Keratinocyte (primary cell): ENCODE data around the gene CDH15.

Experiments used
- EZH2 ChIP-seq: IDR thresholded peaks from one replicate; pipeline ENCODE4 v1.6.1; 2012; ENCODE audit warnings: inconsistent platforms, mild to moderate bottlenecking, low read length, moderate library complexity
- TF ChIP-seq, protein P1 (sequence below), 3 experiments: IDR thresholded peaks in 1 of 3; conservative IDR thresholded peaks in 1 of 3; optimal IDR thresholded peaks in 1 of 3; 2 replicates in 2 of 3; 3 replicates in 1 of 3; pipeline versions ENCODE3 to v1.5.1; 2011; ENCODE audit warnings: low read length in 3 of 3, mild to moderate bottlenecking in 3 of 3, moderate library complexity in 2 of 3, control low read depth in 1 of 3, inconsistent platforms in 1 of 3; ENCODE audit not compliant: insufficient read depth in 2 of 3; ENCODE audit errors: extremely low read depth in 1 of 3

DNA sequence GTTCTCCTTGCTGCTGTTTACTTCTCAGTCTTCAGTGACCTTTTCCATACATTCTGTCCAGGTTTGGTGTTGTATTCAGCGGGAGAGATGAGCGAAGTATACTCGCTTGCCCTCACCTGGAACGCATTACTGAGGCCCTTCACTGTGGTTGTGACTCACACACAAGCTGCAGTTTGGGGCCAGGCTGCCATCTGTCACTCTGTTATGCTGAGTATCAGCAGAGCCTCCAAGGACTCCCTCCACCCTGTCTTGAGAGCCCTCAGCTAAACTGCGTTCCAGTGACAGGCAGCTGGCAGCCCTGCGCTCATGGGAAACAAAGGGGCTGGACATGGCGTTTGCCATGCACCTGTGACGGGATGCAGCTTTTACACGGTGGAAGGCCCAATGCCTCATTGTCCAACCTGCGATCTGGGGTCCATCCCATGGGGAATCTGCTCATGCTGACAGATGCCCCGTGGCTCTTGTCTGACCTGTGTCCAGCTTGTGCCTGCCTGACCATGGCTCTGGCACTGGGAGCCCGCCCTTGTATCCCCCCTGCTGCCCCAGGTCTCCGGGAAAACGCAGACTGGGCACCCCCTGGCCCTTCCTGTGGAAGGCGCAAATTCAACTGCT lies 39.5 kb downstream of the CDH15 start:
- TF ChIP-seq, protein P1, sequence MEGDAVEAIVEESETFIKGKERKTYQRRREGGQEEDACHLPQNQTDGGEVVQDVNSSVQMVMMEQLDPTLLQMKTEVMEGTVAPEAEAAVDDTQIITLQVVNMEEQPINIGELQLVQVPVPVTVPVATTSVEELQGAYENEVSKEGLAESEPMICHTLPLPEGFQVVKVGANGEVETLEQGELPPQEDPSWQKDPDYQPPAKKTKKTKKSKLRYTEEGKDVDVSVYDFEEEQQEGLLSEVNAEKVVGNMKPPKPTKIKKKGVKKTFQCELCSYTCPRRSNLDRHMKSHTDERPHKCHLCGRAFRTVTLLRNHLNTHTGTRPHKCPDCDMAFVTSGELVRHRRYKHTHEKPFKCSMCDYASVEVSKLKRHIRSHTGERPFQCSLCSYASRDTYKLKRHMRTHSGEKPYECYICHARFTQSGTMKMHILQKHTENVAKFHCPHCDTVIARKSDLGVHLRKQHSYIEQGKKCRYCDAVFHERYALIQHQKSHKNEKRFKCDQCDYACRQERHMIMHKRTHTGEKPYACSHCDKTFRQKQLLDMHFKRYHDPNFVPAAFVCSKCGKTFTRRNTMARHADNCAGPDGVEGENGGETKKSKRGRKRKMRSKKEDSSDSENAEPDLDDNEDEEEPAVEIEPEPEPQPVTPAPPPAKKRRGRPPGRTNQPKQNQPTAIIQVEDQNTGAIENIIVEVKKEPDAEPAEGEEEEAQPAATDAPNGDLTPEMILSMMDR (optimal IDR thresholded peaks at IDR 0.05 in 1 of 3, IDR thresholded peaks at IDR 0.05 in 1 of 3, conservative IDR thresholded peaks at IDR 0.05 in 1 of 3; ENCODE audit: extremely low read depth in 1 of 3, insufficient read depth in 2 of 3, low read length in 3 of 3), result no peak
- no peak for TF ChIP-seq EZH2
